K562 (cell line): ENCODE data around the gene ENO2. TPM values are rescaled to one million over a fixed set of nuclear protein-coding genes. Genes with fewer than 3 reads are reported as not detected.

Experiments
- ARID1B ChIP-seq: fragments of 450-650 bp; IDR thresholded peaks from 2 replicates; pipeline ENCODE4 v1.6.1; 2016; ENCODE audit warnings: antibody characterized with exemption, mild to moderate bottlenecking, inconsistent platforms
- ATF1 ChIP-seq, 2 experiments: fragments of 450-650 bp in 1 of 2; IDR thresholded peaks; 2 replicates each; pipeline ENCODE4 v1.6.1; 2016; ENCODE audit warnings: missing compliant biosample characterization in 1 of 2, missing genetic modification characterization in 1 of 2
- FOXA1 ChIP-seq: fragments of 450-650 bp; IDR thresholded peaks from 2 replicates; pipeline ENCODE4 v1.6.1; 2016; ENCODE audit warnings: mild to moderate bottlenecking, borderline replicate concordance
- HDAC8 ChIP-seq: fragments of 450-650 bp; IDR thresholded peaks from 2 replicates; pipeline ENCODE4 v1.6.1; 2016; ENCODE audit warnings: mild to moderate bottlenecking, missing genetic modification characterization, moderate library complexity, missing compliant biosample characterization
- MBD2 ChIP-seq: sonication (generic); IDR thresholded peaks from 2 replicates; pipeline ENCODE4 v1.6.1; 2016; ENCODE audit warnings: low read depth, borderline replicate concordance
- NFIX ChIP-seq: fragments of 250-450 bp; sonication (Bioruptor Pico); IDR thresholded peaks from 2 replicates; pipeline ENCODE4 v1.4.0; 2020; ENCODE audit warnings: low read depth, mild to moderate bottlenecking, moderate library complexity
- NR4A1 ChIP-seq, 2 experiments: fragments of 250-450 bp in 1 of 2; fragments of 450-650 bp in 1 of 2; sonication (Bioruptor Pico) in 1 of 2; IDR thresholded peaks; 2 replicates each; pipeline versions ENCODE4 v1.4.0 to v1.6.1; 2016 to 2020; ENCODE audit warnings: mild to moderate bottlenecking in 2 of 2, missing compliant biosample characterization in 1 of 2, missing genetic modification characterization in 1 of 2, moderate library complexity in 1 of 2
- SRF ChIP-seq, 2 experiments: fragments of 250-450, 450-650 bp in 1 of 2; sonication (Bioruptor Pico) in 1 of 2; sonication (generic) in 1 of 2; formaldehyde crosslinking; IDR thresholded peaks; 2 replicates each; pipeline versions ENCODE4 v1.5.0 to v1.5.1; 2020 to 2022; ENCODE audit warnings: mild to moderate bottlenecking in 1 of 2, missing genetic modification reagents in 1 of 2
- TRIM24 ChIP-seq, 2 experiments: fragments of 450-650 bp; IDR thresholded peaks; 2 replicates each; pipeline ENCODE4 v1.6.1; 2016
- YBX1 ChIP-seq: fragments of 450-650 bp; IDR thresholded peaks from 2 replicates; pipeline ENCODE4 v1.7.1; 2016; ENCODE audit warnings: mild to moderate bottlenecking
- ZNF830 ChIP-seq: fragments of 250-450 bp; sonication (Bioruptor Pico); IDR thresholded peaks from 2 replicates; pipeline ENCODE4 v1.5.0; 2021; ENCODE audit warnings: mild to moderate bottlenecking
- polyA plus RNA-seq, 8 experiments: library from polyadenylated mRNA; depleted of rRNA in 4 of 8; stranded (reverse) in 5 of 8; unstranded in 3 of 8; fragments of >200 nt; fragmentation: Nextera tagmentation in 2 of 8; fragmentation: Illumina TruSeq in 1 of 8; extraction: Ambion mirVana in 2 of 8; extraction: Trizol in 1 of 8; gene quantifications; 2 replicates each; pipeline versions ENCODE4 v1.2.1 to v1.2.3, GENCODE V29; 2011 to 2014; ENCODE audit warnings: inconsistent platforms in 1 of 8, missing spikeins in 1 of 8
- total RNA-seq, 7 experiments: library from RNA; depleted of rRNA in 6 of 7; stranded (reverse); fragments of >200 nt in 6 of 7; fragmentation: Illumina TruSeq in 2 of 7; extraction: Trizol in 2 of 7; gene quantifications; 2 replicates each; pipeline versions ENCODE4 v1.2.1 to v1.2.3, GENCODE V29; 2011 to 2021; ENCODE audit warnings: low replicate concordance in 1 of 7
- TF ChIP-seq, protein P1 (sequence below): sonication (generic); formaldehyde crosslinking; IDR thresholded peaks from 2 replicates; pipeline ENCODE4 v1.8.0; 2022; ENCODE audit warnings: mild to moderate bottlenecking, missing genetic modification reagents, borderline replicate concordance
- TF ChIP-seq, protein P2 (sequence below), 2 experiments: fragments of 450-650 bp; formaldehyde crosslinking in 1 of 2; IDR thresholded peaks; 2 replicates each; pipeline versions ENCODE4 v1.4.0 to v1.6.1; 2014 to 2020; ENCODE audit warnings: mild to moderate bottlenecking in 2 of 2, borderline replicate concordance in 1 of 2, low read depth in 1 of 2
- TF ChIP-seq, protein P3 (sequence below): fragments of 250-450 bp; sonication (Bioruptor Pico); IDR thresholded peaks from 2 replicates; pipeline ENCODE4 v1.8.0; 2021; ENCODE audit warnings: borderline replicate concordance, mild to moderate bottlenecking, moderate library complexity; ENCODE audit not compliant: poor library complexity, severe bottlenecking

Gene ENO2
- total and polyA plus RNA-seq, 9 of the 15 experiments (the other 6 are each of a cell fraction or from before 2014, with no cell fraction given) = 10.9 to 43.3 (median 21.0) TPM

DNA sequence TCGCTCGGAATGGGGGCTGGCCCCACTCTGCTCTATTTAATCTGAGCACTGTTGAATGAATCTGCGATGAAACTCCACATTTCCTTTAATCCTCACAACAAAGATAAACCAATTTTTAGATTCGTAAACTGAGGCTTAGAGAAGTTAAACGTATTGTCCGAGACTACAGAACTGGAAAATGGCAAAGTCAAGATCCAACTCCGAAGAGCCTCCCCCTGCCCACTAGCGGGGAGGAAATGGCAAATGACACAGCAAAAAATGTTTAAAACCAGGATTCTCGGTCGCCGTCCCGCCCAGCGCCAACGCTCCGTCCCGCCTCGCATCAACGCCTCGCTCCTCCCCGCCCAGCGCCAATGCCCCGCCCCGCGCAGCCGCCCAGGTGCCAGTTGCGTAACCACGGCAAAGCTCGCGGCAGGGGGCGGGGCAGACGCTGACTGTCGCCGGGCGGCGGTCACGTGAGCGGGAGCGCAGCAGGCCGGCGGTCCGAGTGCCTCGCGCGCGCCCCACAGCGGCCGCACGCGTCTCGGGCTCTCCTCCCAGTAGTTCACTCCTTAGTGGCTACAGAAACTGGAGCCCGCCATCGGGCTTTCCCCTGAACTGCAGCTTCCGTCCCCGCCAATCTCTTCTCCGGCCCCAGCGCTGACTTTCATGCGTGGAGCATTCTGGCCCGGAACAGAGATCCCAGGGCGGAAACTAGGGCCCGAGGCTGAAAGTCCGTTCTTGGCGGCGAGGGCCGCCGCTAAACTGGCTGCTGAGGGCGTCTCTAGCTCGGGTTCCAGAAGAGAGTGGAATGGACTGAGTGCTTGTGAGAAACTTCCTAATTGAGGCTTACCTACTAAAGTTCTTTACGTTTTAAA, 23.4 kb upstream of the ENO2 start (continued):
- TF ChIP-seq ARID1B (peak; percentile 45; the same call in 1 of the 2 replicates), ATF1 (CRISPR knock-in tag; IDR thresholded peaks at IDR 0.05) (no peak), ATF1 (tag; IDR thresholded peaks at IDR 0.05) (peak; percentile 83), NFIX (no peak), ZNF830 (CRISPR knock-in tag) (no peak), MBD2 (no peak), TRIM24 (IDR thresholded peaks at IDR 0.05) (peak; percentile 63 to 81; a peak in 3 of 4 replicates), SRF (CRISPR knock-in tag; IDR thresholded peaks at IDR 0.05) (no peak), YBX1 (no peak), HDAC8 (no peak), FOXA1 (no peak), NR4A1 (CRISPR knock-in tag; IDR thresholded peaks at IDR 0.05) (no peak), NR4A1 (tag; IDR thresholded peaks at IDR 0.05) (no peak)
- TF ChIP-seq, protein P1, sequence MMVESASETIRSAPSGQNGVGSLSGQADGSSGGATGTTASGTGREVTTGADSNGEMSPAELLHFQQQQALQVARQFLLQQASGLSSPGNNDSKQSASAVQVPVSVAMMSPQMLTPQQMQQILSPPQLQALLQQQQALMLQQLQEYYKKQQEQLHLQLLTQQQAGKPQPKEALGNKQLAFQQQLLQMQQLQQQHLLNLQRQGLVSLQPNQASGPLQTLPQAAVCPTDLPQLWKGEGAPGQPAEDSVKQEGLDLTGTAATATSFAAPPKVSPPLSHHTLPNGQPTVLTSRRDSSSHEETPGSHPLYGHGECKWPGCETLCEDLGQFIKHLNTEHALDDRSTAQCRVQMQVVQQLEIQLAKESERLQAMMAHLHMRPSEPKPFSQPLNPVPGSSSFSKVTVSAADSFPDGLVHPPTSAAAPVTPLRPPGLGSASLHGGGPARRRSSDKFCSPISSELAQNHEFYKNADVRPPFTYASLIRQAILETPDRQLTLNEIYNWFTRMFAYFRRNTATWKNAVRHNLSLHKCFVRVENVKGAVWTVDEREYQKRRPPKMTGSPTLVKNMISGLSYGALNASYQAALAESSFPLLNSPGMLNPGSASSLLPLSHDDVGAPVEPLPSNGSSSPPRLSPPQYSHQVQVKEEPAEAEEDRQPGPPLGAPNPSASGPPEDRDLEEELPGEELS (CRISPR knock-in tag) = no peak
- TF ChIP-seq, protein P2, sequence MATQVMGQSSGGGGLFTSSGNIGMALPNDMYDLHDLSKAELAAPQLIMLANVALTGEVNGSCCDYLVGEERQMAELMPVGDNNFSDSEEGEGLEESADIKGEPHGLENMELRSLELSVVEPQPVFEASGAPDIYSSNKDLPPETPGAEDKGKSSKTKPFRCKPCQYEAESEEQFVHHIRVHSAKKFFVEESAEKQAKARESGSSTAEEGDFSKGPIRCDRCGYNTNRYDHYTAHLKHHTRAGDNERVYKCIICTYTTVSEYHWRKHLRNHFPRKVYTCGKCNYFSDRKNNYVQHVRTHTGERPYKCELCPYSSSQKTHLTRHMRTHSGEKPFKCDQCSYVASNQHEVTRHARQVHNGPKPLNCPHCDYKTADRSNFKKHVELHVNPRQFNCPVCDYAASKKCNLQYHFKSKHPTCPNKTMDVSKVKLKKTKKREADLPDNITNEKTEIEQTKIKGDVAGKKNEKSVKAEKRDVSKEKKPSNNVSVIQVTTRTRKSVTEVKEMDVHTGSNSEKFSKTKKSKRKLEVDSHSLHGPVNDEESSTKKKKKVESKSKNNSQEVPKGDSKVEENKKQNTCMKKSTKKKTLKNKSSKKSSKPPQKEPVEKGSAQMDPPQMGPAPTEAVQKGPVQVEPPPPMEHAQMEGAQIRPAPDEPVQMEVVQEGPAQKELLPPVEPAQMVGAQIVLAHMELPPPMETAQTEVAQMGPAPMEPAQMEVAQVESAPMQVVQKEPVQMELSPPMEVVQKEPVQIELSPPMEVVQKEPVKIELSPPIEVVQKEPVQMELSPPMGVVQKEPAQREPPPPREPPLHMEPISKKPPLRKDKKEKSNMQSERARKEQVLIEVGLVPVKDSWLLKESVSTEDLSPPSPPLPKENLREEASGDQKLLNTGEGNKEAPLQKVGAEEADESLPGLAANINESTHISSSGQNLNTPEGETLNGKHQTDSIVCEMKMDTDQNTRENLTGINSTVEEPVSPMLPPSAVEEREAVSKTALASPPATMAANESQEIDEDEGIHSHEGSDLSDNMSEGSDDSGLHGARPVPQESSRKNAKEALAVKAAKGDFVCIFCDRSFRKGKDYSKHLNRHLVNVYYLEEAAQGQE (IDR thresholded peaks at IDR 0.05; ENCODE audit: borderline replicate concordance) = peak; percentile 89
- TF ChIP-seq, protein P2 (CRISPR knock-in tag; IDR thresholded peaks at IDR 0.05; ENCODE audit: low read depth) = no peak
- TF ChIP-seq, protein P3, sequence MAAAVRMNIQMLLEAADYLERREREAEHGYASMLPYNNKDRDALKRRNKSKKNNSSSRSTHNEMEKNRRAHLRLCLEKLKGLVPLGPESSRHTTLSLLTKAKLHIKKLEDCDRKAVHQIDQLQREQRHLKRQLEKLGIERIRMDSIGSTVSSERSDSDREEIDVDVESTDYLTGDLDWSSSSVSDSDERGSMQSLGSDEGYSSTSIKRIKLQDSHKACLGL (CRISPR knock-in tag) = no peak
